OCI-LY3 (cell line): ENCODE results near the gene ALDH8A1.

Experiments
- EZH2phosphoT487 ChIP-seq: fragments of 200-600 bp; shearing (Covaris generic); IDR thresholded peaks from 2 replicates; pipeline ENCODE4 v1.6.1; 2018; ENCODE audit warnings: antibody characterized with exemption, mixed run types, low read depth
- TF ChIP-seq, protein P1 (sequence below): fragments of 200-600, 300-600 bp; sonication (generic); IDR thresholded peaks from 2 replicates; pipeline ENCODE4 v1.5.1; 2014; ENCODE audit warnings: antibody characterized with exemption, low read length, low read depth

DNA sequence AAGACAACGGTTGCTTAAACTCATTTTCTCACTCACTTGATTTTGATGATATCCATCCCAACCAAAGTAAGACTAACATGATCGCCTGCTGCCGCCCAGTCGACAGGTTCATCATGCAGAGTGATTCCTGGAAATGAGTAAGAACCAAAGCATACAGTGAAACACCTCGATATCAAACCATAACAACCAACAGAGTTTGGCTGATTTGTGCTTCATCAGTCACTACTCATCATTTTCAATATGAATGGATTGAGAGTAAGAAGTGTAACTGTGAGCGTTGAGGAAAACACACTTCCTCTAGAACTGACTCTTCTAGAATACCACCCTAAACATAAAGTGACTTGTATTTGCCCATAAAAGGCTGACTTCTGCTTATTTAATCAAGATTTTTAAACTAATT lies 29.2 kb upstream of the ALDH8A1 start:
- TF ChIP-seq, protein P1, sequence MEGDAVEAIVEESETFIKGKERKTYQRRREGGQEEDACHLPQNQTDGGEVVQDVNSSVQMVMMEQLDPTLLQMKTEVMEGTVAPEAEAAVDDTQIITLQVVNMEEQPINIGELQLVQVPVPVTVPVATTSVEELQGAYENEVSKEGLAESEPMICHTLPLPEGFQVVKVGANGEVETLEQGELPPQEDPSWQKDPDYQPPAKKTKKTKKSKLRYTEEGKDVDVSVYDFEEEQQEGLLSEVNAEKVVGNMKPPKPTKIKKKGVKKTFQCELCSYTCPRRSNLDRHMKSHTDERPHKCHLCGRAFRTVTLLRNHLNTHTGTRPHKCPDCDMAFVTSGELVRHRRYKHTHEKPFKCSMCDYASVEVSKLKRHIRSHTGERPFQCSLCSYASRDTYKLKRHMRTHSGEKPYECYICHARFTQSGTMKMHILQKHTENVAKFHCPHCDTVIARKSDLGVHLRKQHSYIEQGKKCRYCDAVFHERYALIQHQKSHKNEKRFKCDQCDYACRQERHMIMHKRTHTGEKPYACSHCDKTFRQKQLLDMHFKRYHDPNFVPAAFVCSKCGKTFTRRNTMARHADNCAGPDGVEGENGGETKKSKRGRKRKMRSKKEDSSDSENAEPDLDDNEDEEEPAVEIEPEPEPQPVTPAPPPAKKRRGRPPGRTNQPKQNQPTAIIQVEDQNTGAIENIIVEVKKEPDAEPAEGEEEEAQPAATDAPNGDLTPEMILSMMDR, result no peak
- no peak for TF ChIP-seq EZH2phosphoT487
